K562 (cell line): ENCODE results near the gene ATP5MG.

Experiments used
- BRCA1 ChIP-seq, 2 experiments: fragments of 450-650 bp in 1 of 2; sonication (generic) in 1 of 2; formaldehyde crosslinking in 1 of 2; IDR thresholded peaks; 2 replicates each; pipeline versions ENCODE4 v1.5.0 to v1.6.1; 2017 to 2020; ENCODE audit warnings: mild to moderate bottlenecking in 1 of 2, missing genetic modification reagents in 1 of 2
- CTCF ChIP-seq, 3 experiments: IDR thresholded peaks in 2 of 3; conservative IDR thresholded peaks in 1 of 3; 2 replicates each; pipeline ENCODE4 v1.5.1; 2011 to 2012; ENCODE audit warnings: low read length in 3 of 3, mild to moderate bottlenecking in 3 of 3, control low read depth in 2 of 3, improper control_type of control experiment in 1 of 3, inconsistent platforms in 1 of 3, low read depth in 1 of 3, mixed read lengths in 1 of 3, moderate library complexity in 1 of 3; ENCODE audit not compliant: insufficient read depth in 2 of 3
- FOXM1 ChIP-seq, 2 experiments: fragments of 450-650 bp in 1 of 2; sonication (generic) in 1 of 2; formaldehyde crosslinking in 1 of 2; IDR thresholded peaks; 2 replicates each; pipeline versions ENCODE4 v1.6.1 to v1.9.0; 2017 to 2022; ENCODE audit warnings: low read depth in 2 of 2, mild to moderate bottlenecking in 2 of 2, missing genetic modification reagents in 1 of 2, moderate library complexity in 1 of 2
- HCFC1 ChIP-seq: IDR thresholded peaks from 2 replicates; pipeline ENCODE4 v1.6.1; 2012; ENCODE audit warnings: low read depth, low read length, improper control_type of control experiment
- JUN ChIP-seq, 2 experiments: sonication (generic) in 1 of 2; formaldehyde crosslinking in 1 of 2; IDR thresholded peaks; 2 replicates each; pipeline versions ENCODE4 v1.6.1 to v1.8.0; 2012 to 2022; ENCODE audit warnings: borderline replicate concordance in 2 of 2, mild to moderate bottlenecking in 2 of 2, improper control_type of control experiment in 1 of 2, low read depth in 1 of 2, low read length in 1 of 2, missing genetic modification reagents in 1 of 2
- JUNB ChIP-seq: fragments of 450-650 bp; formaldehyde crosslinking; conservative IDR thresholded peaks from 2 replicates; pipeline ENCODE4 v1.4.0; 2020; ENCODE audit warnings: mild to moderate bottlenecking
- MXI1 ChIP-seq: IDR thresholded peaks from 2 replicates; pipeline ENCODE4 v1.6.1; 2011; ENCODE audit warnings: low read depth, mild to moderate bottlenecking, improper control_type of control experiment, low read length
- RBM34 ChIP-seq: fragments of 200-400 bp; formaldehyde crosslinking; IDR thresholded peaks from 2 replicates; pipeline ENCODE4 v1.6.1; 2018; ENCODE audit warnings: low read length, borderline replicate concordance; ENCODE audit not compliant: insufficient read depth
- RUNX1 ChIP-seq: sonication (generic); IDR thresholded peaks from 2 replicates; pipeline ENCODE4 v1.6.1; 2016; ENCODE audit warnings: antibody characterized with exemption, low read depth
- SRSF7 ChIP-seq: fragments of 200-400 bp; formaldehyde crosslinking; optimal IDR thresholded peaks from 2 replicates; pipeline ENCODE3; 2017; ENCODE audit warnings: mild to moderate bottlenecking, low read depth, low read length
- ZBTB2 ChIP-seq: fragments of 450-650 bp; IDR thresholded peaks from 2 replicates; pipeline ENCODE4 v1.6.1; 2016; ENCODE audit warnings: antibody characterized with exemption
- ZFX ChIP-seq: sonication (generic); formaldehyde crosslinking; IDR thresholded peaks from 2 replicates; pipeline ENCODE4 v1.8.0; 2022; ENCODE audit warnings: mild to moderate bottlenecking, missing genetic modification reagents, moderate library complexity
- ZNF589 ChIP-seq: fragments of 200-800 bp; sonication (Bioruptor generic); IDR thresholded peaks from 2 replicates; pipeline ENCODE4 v1.6.1; 2016; ENCODE audit warnings: low read depth, missing genetic modification characterization, missing compliant biosample characterization

GRCh38 chr11:118406599-118407166, 5.3 kb downstream of the ATP5MG start:
- no peak for TF ChIP-seq CTCF (IDR thresholded peaks at IDR 0.05 in 2 of 3, conservative IDR thresholded peaks at IDR 0.05 in 1 of 3; ENCODE audit: insufficient read depth in 2 of 3, low read depth in 1 of 3, low read length in 3 of 3)
- TF ChIP-seq FOXM1 (IDR thresholded peaks at IDR 0.05; ENCODE audit: low read depth), result no peak
- TF ChIP-seq FOXM1 (CRISPR knock-in tag; IDR thresholded peaks at IDR 0.05; ENCODE audit: low read depth), result no peak
- no peak for TF ChIP-seq JUN (IDR thresholded peaks at IDR 0.05; ENCODE audit: borderline replicate concordance, low read depth, low read length)
- TF ChIP-seq JUN (CRISPR knock-in tag; IDR thresholded peaks at IDR 0.05; ENCODE audit: borderline replicate concordance), result no peak
- TF ChIP-seq ZBTB2, result no peak
- TF ChIP-seq SRSF7, result no peak
- no peak for TF ChIP-seq RUNX1
- TF ChIP-seq JUNB (CRISPR knock-in tag), result no peak
- no peak for TF ChIP-seq BRCA1 (IDR thresholded peaks at IDR 0.05)
- no peak for TF ChIP-seq BRCA1 (CRISPR knock-in tag; IDR thresholded peaks at IDR 0.05)
- no peak for TF ChIP-seq RBM34
- no peak for TF ChIP-seq ZFX (CRISPR knock-in tag)
- TF ChIP-seq HCFC1, result no peak
- TF ChIP-seq MXI1, result no peak
- TF ChIP-seq ZNF589 (CRISPR knock-in tag), result no peak
